ENCODE results near the gene FAIM. TPM values are rescaled to one million over a fixed set of nuclear protein-coding genes. Genes with fewer than 3 reads are reported as not detected.
A peak's percentile ranks its signal among the peaks of the same experiment; 100 is the strongest.
"Not testable (repeated sequence)": the region's sequence is repeated elsewhere in the genome, so short reads cannot be mapped to it uniquely, and the experiment has no call there.

Gene FAIM
- total RNA-seq, 2 experiments from 2014 or later, result 2.0 TPM; not detected in 1

DNA sequence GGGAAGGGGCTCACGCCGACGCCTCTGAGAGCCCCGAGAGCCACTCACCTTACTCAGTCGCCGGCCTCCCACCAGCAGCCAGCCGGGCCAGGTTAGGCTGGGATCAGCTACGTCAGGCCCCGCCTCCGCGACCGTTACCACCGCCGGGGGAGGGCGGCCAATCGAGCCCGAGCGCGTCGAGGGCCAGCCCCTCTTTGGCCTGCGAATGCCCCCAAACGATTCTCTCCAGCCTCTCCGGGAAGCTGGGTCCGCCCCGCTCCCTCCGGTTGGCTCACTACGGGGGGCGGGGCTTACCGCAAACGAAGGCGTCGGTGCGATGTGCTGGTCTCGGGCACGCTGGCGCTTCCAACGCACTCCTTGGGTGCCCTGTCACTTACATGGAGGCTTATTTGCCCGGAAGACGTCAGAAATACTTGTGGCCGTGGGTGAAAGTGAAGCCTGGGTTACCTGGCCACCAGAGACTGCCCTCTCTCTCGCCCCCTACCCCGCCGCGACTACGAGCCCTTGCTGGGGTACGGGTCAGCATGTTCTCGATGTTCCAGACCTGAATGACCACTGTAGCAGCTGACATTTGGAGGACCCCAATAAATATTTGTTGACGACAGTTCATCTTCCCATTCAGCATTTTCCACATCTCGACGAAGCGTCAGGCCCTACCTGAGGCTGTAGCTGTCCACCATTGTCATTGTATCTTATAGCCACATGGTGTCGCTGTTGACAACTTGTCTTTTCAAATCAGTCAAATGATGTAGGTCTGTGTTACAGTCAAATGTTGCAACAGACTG lies 14.2 kb upstream of the FAIM start, which contains the start of gene CEP70:
CEP70 (minus strand) TSS at position 111 of the 785 bp plus-strand sequence. CDS start 21,333 bp downstream, outside the sequence.
- BruUV-seq (replicated peaks), result no TSS peak
- CTCF ChIA-PET (ENCODE audit: unreplicated experiment), result interaction anchor here (0.8 to 2.8 kb wide), 4 partner anchors 319 to 329 kb away, joined by 3 to 37 read pairs (median 4); no protein-coding TSS in a partner anchor
- intact Hi-C loops (cut with micrococcal nuclease; ENCODE audit: unreplicated experiment), result loop anchor here (1.0 to 10.0 kb wide), 6 partner anchors 92 to 530 kb away; partner anchors contain the start of genes DBR1 and PIK3CB

DNA sequence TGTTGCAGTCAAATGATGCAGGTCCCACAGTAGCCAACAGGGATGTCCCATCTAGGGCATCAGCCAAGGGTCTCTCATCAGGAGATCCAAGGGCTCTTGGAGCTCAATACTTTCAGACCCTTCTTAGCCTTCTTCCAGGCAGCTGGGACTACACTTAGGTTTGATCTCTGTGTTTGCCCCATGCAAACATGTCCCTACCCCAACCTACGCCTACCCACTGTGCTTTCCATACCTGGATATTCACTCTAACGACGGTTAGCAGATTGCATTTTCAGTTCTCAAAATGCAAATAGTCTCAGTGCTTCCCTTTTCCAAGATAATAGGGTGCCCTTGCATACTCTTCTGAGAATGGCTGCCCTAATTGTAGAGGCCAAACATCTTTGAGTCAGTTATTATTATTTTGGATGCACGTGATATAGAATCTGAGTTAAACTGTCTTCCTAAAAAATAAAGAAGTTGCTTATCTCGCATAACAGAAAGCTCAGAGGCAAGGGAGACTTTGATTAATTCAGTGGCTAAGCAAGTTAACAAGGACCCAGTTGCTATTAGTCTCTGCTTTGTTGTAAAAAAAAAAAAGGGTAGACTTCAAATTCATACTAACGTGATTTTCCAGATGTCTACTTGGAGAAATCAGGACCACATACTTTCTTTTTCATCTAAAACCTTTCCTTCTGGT lies 13.5 kb upstream of the FAIM start:
- Histone ChIP-seq H3K79me2 (ENCODE audit: insufficient read depth, low read depth, low read length) (no peaks in the 10 kb centered on the region), H3K4me1 (ENCODE audit: insufficient read depth, low read length, poor library complexity, severe bottlenecking) (peaks cover 21% of the 10 kb centered on the region), H3K27ac (ENCODE audit: low read depth, low read length, poor library complexity, severe bottlenecking) (peak overlapping the region; percentile 83), H3K9me2 (ENCODE audit: insufficient read depth, low read length) (no peaks in the 10 kb centered on the region), H3K9me3 (ENCODE audit: low read length) (peaks cover 3% of the 10 kb centered on the region; the same call in 1 of the 2 replicates), H3K36me3 (ENCODE audit: insufficient read depth, low read length) (no peaks in the 10 kb centered on the region), H2AFZ (ENCODE audit: low read length) (peak overlapping the region; percentile 98), H4K20me1 (ENCODE audit: insufficient read depth, low read length) (no peaks in the 10 kb centered on the region), H3K4me2 (ENCODE audit: low read length) (peak overlapping the region; percentile 99), H3K4me3 (ENCODE audit: low read depth, low read length, poor library complexity, severe bottlenecking) (peak overlapping the region; percentile 76)
- ChIA-PET CTCF (ENCODE audit: unreplicated experiment) (interaction anchor here (0.8 to 2.8 kb wide), 4 partner anchors 318 to 328 kb away, joined by 3 to 37 read pairs (median 4); no protein-coding TSS in a partner anchor), POLR2A (interaction anchor here (0.6 to 3.5 kb wide), 11 partner anchors 16 to 1873 kb away, joined by 3 to 18 read pairs (median 3); no protein-coding TSS in a partner anchor)
- no peak for DNase-seq (ENCODE audit: low spot score)
- TF ChIP-seq EZH2phosphoT487 (IDR thresholded peaks at IDR 0.05; ENCODE audit: borderline replicate concordance, low read depth, low read length), result no peak
- TF ChIP-seq, protein P1, sequence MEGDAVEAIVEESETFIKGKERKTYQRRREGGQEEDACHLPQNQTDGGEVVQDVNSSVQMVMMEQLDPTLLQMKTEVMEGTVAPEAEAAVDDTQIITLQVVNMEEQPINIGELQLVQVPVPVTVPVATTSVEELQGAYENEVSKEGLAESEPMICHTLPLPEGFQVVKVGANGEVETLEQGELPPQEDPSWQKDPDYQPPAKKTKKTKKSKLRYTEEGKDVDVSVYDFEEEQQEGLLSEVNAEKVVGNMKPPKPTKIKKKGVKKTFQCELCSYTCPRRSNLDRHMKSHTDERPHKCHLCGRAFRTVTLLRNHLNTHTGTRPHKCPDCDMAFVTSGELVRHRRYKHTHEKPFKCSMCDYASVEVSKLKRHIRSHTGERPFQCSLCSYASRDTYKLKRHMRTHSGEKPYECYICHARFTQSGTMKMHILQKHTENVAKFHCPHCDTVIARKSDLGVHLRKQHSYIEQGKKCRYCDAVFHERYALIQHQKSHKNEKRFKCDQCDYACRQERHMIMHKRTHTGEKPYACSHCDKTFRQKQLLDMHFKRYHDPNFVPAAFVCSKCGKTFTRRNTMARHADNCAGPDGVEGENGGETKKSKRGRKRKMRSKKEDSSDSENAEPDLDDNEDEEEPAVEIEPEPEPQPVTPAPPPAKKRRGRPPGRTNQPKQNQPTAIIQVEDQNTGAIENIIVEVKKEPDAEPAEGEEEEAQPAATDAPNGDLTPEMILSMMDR (conservative IDR thresholded peaks at IDR 0.05; ENCODE audit: low read length), result peak; percentile 31; the same call in 1 of the 2 replicates
- intact Hi-C loops (cut with micrococcal nuclease; ENCODE audit: unreplicated experiment), result loop anchor here (1.0 to 10.0 kb wide), 6 partner anchors 92 to 530 kb away; partner anchors contain the start of genes DBR1 and PIK3CB
- no TSS peak for BruUV-seq (replicated peaks)

More for the DNA sequence above, 14.2 kb upstream of the FAIM start, which contains the start of gene CEP70:
- Histone ChIP-seq H3K9me3 (ENCODE audit: low read length) (peaks cover 3% of the 10 kb centered on the region; the same call in 1 of the 2 replicates), H4K20me1 (ENCODE audit: insufficient read depth, low read length) (no peaks in the 10 kb centered on the region), H3K4me3 (ENCODE audit: low read depth, low read length, poor library complexity, severe bottlenecking) (peak within 1 kb of the TSS; percentile 76), H3K36me3 (ENCODE audit: insufficient read depth, low read length) (no peaks in the 10 kb centered on the region), H3K79me2 (ENCODE audit: insufficient read depth, low read depth, low read length) (no peaks in the 10 kb centered on the region), H3K4me1 (ENCODE audit: insufficient read depth, low read length, poor library complexity, severe bottlenecking) (peaks cover 21% of the 10 kb centered on the region), H3K4me2 (ENCODE audit: low read length) (peak within 1 kb of the TSS; percentile 99), H3K27ac (ENCODE audit: low read depth, low read length, poor library complexity, severe bottlenecking) (peak within 1 kb of the TSS; percentile 83), H2AFZ (ENCODE audit: low read length) (peak within 1 kb of the TSS; percentile 98), H3K9me2 (ENCODE audit: insufficient read depth, low read length) (no peaks in the 10 kb centered on the region)
- TF ChIP-seq EZH2phosphoT487 (IDR thresholded peaks at IDR 0.05; ENCODE audit: borderline replicate concordance, low read depth, low read length), result no peak
- TF ChIP-seq, protein P1 (conservative IDR thresholded peaks at IDR 0.05; ENCODE audit: low read length), result peak; percentile 94
- POLR2A ChIA-PET, result interaction anchor here (0.6 to 3.5 kb wide), 12 partner anchors 9 to 1873 kb away, joined by 3 to 18 read pairs (median 3); no protein-coding TSS in a partner anchor
- DNase-seq (ENCODE audit: low spot score), result peak; percentile 94

DNA sequence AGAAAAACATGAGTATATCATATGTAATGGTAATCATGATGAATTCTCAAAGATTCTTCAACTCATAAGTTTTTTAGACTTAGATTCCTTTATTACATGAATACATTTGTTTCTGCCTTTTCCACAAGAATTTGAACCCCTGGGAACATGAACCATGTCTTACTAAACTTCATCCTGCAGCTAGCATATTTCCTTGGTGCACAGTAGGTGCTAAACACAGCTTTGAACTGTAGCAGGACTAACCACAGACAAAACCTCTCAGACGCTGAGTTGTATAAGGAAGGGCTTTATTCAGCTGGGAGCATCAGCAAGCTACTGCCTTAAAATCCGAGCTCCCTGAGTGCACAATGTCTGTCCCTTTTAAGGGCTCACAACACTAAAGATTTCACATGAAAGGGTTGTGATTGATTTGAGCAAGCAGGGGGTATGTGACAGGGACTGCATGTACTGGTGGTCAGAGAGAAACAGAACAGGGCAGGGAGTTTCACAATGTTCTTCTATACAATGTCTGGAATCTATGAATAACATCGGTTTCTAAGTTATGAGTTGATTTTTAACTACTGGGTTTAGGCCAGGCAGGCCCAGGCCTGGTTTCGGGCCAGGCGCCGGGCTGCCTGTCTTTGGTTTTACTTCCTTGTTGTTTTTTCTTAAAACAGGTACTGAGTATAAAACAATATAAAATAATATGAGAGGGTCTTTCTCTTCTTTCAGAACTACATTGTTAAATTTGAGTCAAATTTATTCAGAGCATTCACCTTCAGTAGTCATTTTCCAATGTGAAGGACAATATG lies 11.2 kb upstream of the FAIM start:
- H3K79me2 ChIP-seq (ENCODE audit: insufficient read depth, low read depth, low read length); BruUV-seq (replicated peaks); H3K4me3 ChIP-seq (ENCODE audit: low read depth, low read length, poor library complexity, severe bottlenecking); H3K36me3 ChIP-seq (ENCODE audit: insufficient read depth, low read length); H3K9me3 ChIP-seq (ENCODE audit: low read length); H4K20me1 ChIP-seq (ENCODE audit: insufficient read depth, low read length); H3K27ac ChIP-seq (ENCODE audit: low read depth, low read length, poor library complexity, severe bottlenecking); DNase-seq (ENCODE audit: low spot score); H3K9me2 ChIP-seq (ENCODE audit: insufficient read depth, low read length); H3K4me2 ChIP-seq (ENCODE audit: low read length); H2AFZ ChIP-seq (ENCODE audit: low read length): not testable (repeated sequence)
- CTCF ChIA-PET (ENCODE audit: unreplicated experiment), result interaction anchor here (0.6 to 1.1 kb wide), 2 partner anchors 318 to 319 kb away, joined by 3 to 4 read pairs; no protein-coding TSS in a partner anchor
- H3K4me1 ChIP-seq (ENCODE audit: insufficient read depth, low read length, poor library complexity, severe bottlenecking), result peaks cover 18% of the 10 kb centered on the region
- intact Hi-C loops (cut with micrococcal nuclease; ENCODE audit: unreplicated experiment), result loop anchor here (10.0 kb wide), 1 partner anchor 533 kb away; no protein-coding TSS in a partner anchor
- POLR2A ChIA-PET, result interaction anchor here (1.3 kb wide), 1 partner anchor 318 kb away, joined by 4 read pairs; no protein-coding TSS in a partner anchor
